HepG2 (cell line): ENCODE results near the gene SPATA31E1. TPM values are rescaled to one million over a fixed set of nuclear protein-coding genes. Genes with fewer than 3 reads are reported as not detected.

Experiments
- ATAC-seq: fragments of 200-7000 bp; cut with Tn5 transposase; 3 replicates; pipeline ENCODE4 v1.9.1; 2020; ENCODE audit warnings: mild to moderate bottlenecking, moderate library complexity
- BruUV-seq: library from RNA; stranded (reverse); fragments of 400-500 nt; replicated peaks from 2 replicates; lab custom pipeline; 2021; lab: Mats Ljungman, UMichigan
- CTCF ChIA-PET: fragments of 300-600 bp; formaldehyde crosslinking; extraction: SDS; loops from one replicate; lab custom pipeline; 2021; ENCODE audit warnings: low total read pairs, inconsistent platforms, low intra/inter-chr PET ratio; lab: Yijun Ruan, JAX
- POLR2A ChIA-PET: fragments of 350-600 bp; sonication (Branson Sonifier 250); formaldehyde crosslinking; loops from one replicate; lab custom pipeline; 2020; ENCODE audit warnings: antibody characterized with exemption, inconsistent platforms; lab: Yijun Ruan, JAX
- DNase-seq: peaks from one replicate; pipeline ENCODE4 v3.0.0-alpha.2; 2015; ENCODE audit warnings: low spot score
- FAIRE-seq: peaks from 3 replicates; lab custom pipeline; 2011; peaks lifted over from hg19 to GRCh38; lab: Jason Lieb, UNC
- H2AFZ ChIP-seq: one replicate; pipeline ENCODE4 v1.6.1; 2011; ENCODE audit warnings: low read length, inconsistent platforms
- H3K27ac ChIP-seq: fragments of 300-600 bp; 3 replicates; pipeline ENCODE4 v1.8.0; 2011; ENCODE audit warnings: mixed run types, mild to moderate bottlenecking, mixed read lengths, low read length, inconsistent platforms; ENCODE audit not compliant: insufficient read depth; ENCODE audit errors: extremely low read length
- H3K27me3 ChIP-seq, 2 experiments: fragments of 200-600 bp in 1 of 2; 2 replicates in 1 of 2; 3 replicates in 1 of 2; pipeline versions ENCODE4 v1.6.0 to v1.8.0; 2011; ENCODE audit warnings: low read length in 2 of 2, mild to moderate bottlenecking in 2 of 2, moderate library complexity in 2 of 2, inconsistent platforms in 1 of 2; ENCODE audit not compliant: insufficient read depth in 2 of 2, control insufficient read depth in 1 of 2
- H3K36me3 ChIP-seq, 2 experiments: fragments of 200-600 bp in 1 of 2; replicated peaks in 1 of 2; 2 replicates in 1 of 2; 3 replicates in 1 of 2; pipeline versions ENCODE4 v1.5.1 to v1.8.0; 2011; ENCODE audit warnings: low read length in 2 of 2, inconsistent platforms in 1 of 2; ENCODE audit not compliant: insufficient read depth in 2 of 2, control insufficient read depth in 1 of 2
- H3K4me1 ChIP-seq: 2 replicates; pipeline ENCODE4 v1.5.1; 2012; ENCODE audit warnings: low read length, inconsistent platforms; ENCODE audit not compliant: insufficient read depth
- H3K4me2 ChIP-seq: 2 replicates; pipeline ENCODE4 v1.6.0; 2011; ENCODE audit warnings: low read depth, low read length, inconsistent platforms
- H3K4me3 ChIP-seq, 3 experiments: fragments of 200-600 bp in 1 of 3; sonication (generic), shearing (Covaris generic) in 1 of 3; replicated peaks in 1 of 3; 2 replicates each; pipeline ENCODE4 v1.5.1; 2011 to 2016; ENCODE audit warnings: low read length in 3 of 3, inconsistent platforms in 2 of 3, low read depth in 2 of 3, mild to moderate bottlenecking in 2 of 3, control low read depth in 1 of 3, mixed read lengths in 1 of 3; ENCODE audit not compliant: insufficient read depth in 1 of 3
- H3K79me2 ChIP-seq: one replicate; pipeline ENCODE4 v1.6.1; 2011; ENCODE audit warnings: low read length, inconsistent platforms; ENCODE audit not compliant: insufficient read depth
- H3K9ac ChIP-seq: 2 replicates; pipeline ENCODE4 v1.6.0; 2011; ENCODE audit warnings: mild to moderate bottlenecking, low read depth, low read length, inconsistent platforms; ENCODE audit not compliant: insufficient read depth
- H3K9me3 ChIP-seq: 2 replicates; pipeline ENCODE4 v1.5.1; 2012; ENCODE audit warnings: mild to moderate bottlenecking, low read length
- H4K20me1 ChIP-seq: 2 replicates; pipeline ENCODE4 v1.6.0; 2011; ENCODE audit warnings: inconsistent platforms, mild to moderate bottlenecking, low read length, moderate library complexity; ENCODE audit not compliant: insufficient read depth
- ATF7-NPFF ChIP-seq: sonication (generic); formaldehyde crosslinking; IDR thresholded peaks from 2 replicates; pipeline ENCODE4 v1.8.1; 2023; ENCODE audit warnings: mild to moderate bottlenecking, low read depth, missing genetic modification reagents, moderate library complexity
- DNMT3B ChIP-seq: conservative IDR thresholded peaks from 2 replicates; pipeline ENCODE4 v1.6.1; 2016; ENCODE audit warnings: missing biosample characterization, control low read depth
- E2F1 ChIP-seq: sonication (generic); formaldehyde crosslinking; IDR thresholded peaks from 2 replicates; pipeline ENCODE4 v1.5.0; 2020; ENCODE audit warnings: missing genetic modification reagents
- HNF1A ChIP-seq, 2 experiments: sonication (generic) in 1 of 2; formaldehyde crosslinking in 1 of 2; IDR thresholded peaks; 2 replicates each; pipeline versions ENCODE4 v1.4.0 to v1.6.1; 2016 to 2020; ENCODE audit warnings: borderline replicate concordance in 1 of 2, low read depth in 1 of 2, mild to moderate bottlenecking in 1 of 2, missing genetic modification reagents in 1 of 2
- MTF1 ChIP-seq: sonication (generic); formaldehyde crosslinking; IDR thresholded peaks from 2 replicates; pipeline ENCODE4 v1.5.0; 2020; ENCODE audit warnings: missing genetic modification reagents
- PREB ChIP-seq: sonication (generic); formaldehyde crosslinking; IDR thresholded peaks from 2 replicates; pipeline ENCODE4 v1.4.0; 2020; ENCODE audit warnings: missing genetic modification reagents
- ZFP36L2 ChIP-seq: sonication (generic); formaldehyde crosslinking; IDR thresholded peaks from 2 replicates; pipeline ENCODE4 v1.4.0; 2020; ENCODE audit warnings: missing genetic modification reagents
- ZNF12 ChIP-seq: sonication (generic); formaldehyde crosslinking; IDR thresholded peaks from 2 replicates; pipeline ENCODE4 v1.5.0; 2020; ENCODE audit warnings: missing genetic modification reagents
- ZNF17 ChIP-seq: sonication (generic); formaldehyde crosslinking; IDR thresholded peaks from 2 replicates; pipeline ENCODE4 v1.5.0; 2020; ENCODE audit warnings: mild to moderate bottlenecking, missing genetic modification reagents
- ZNF232 ChIP-seq: sonication (generic); formaldehyde crosslinking; IDR thresholded peaks from 2 replicates; pipeline ENCODE4 v1.4.0; 2020; ENCODE audit warnings: missing genetic modification reagents, borderline replicate concordance
- ZNF441 ChIP-seq: sonication (generic); formaldehyde crosslinking; IDR thresholded peaks from 2 replicates; pipeline ENCODE4 v1.7.0; 2021; ENCODE audit warnings: missing genetic modification reagents, borderline replicate concordance
- ZNF670 ChIP-seq: sonication (generic); formaldehyde crosslinking; IDR thresholded peaks from 2 replicates; pipeline ENCODE4 v1.8.0; 2022; ENCODE audit warnings: mild to moderate bottlenecking, missing genetic modification reagents, borderline replicate concordance
- ZNF83 ChIP-seq: sonication (generic); formaldehyde crosslinking; IDR thresholded peaks from 2 replicates; pipeline ENCODE4 v1.4.0; 2020; ENCODE audit warnings: missing genetic modification reagents, mild to moderate bottlenecking, borderline replicate concordance
- WGBS: methylation state at CpG from one replicate; pipeline ENCODE4 v1.1.6; 2017; ENCODE audit warnings: low lambda C conversion rate; 5-methylcytosine and 5-hydroxymethylcytosine counted together
- in situ Hi-C: cut with HindIII; loops from 2 replicates; pipeline ENCODE4 v1.10.0; 2017; ENCODE audit warnings: low pct_unique_long_range_greater_than_20kb; ENCODE audit not compliant: extremely low pct_ligation_motif_present
- intact Hi-C: fragments of 100-400 bp; cut with micrococcal nuclease; formaldehyde crosslinking; loops from one replicate; pipeline ENCODE4 v1.10.0; 2022; ENCODE audit not compliant: unreplicated experiment
- polyA plus RNA-seq, 8 experiments: library from polyadenylated mRNA; depleted of rRNA in 3 of 8; stranded (reverse) in 7 of 8; unstranded in 1 of 8; fragments of >200 nt; fragmentation: Illumina TruSeq in 4 of 8; extraction: Trizol in 4 of 8; gene quantifications; 2 replicates each; pipeline versions ENCODE4 v1.2.1 to v1.2.3, GENCODE V29; 2011 to 2016; ENCODE audit warnings: low read depth in 4 of 8, missing spikeins in 1 of 8, mixed read lengths in 1 of 8; ENCODE audit not compliant: insufficient read depth in 1 of 8
- total RNA-seq, 5 experiments: library from RNA; depleted of rRNA; stranded (reverse); fragments of >200 nt; fragmentation: Illumina TruSeq; extraction: Trizol; gene quantifications; 2 replicates each; pipeline ENCODE4 v1.2.3, GENCODE V29; 2016; ENCODE audit warnings: low read depth in 1 of 5
- TF ChIP-seq, protein P1 (sequence below): sonication (generic); formaldehyde crosslinking; conservative IDR thresholded peaks from 2 replicates; pipeline ENCODE4 v1.8.0; 2022; ENCODE audit warnings: mild to moderate bottlenecking, moderate library complexity, missing genetic modification reagents
- TF ChIP-seq, protein P2 (sequence below): sonication (generic); formaldehyde crosslinking; IDR thresholded peaks from 2 replicates; pipeline ENCODE4 v1.4.0; 2020; ENCODE audit warnings: low read depth, mild to moderate bottlenecking, missing genetic modification reagents

SPATA31E1 gene
- total and polyA plus RNA-seq, 2 of the 13 experiments (the other 11 are each of a cell fraction or from before 2014, with no cell fraction given): not detected

GRCh38 chr9:87871425-87872078, 11.1 kb upstream of the SPATA31E1 start:
- ChIA-PET CTCF (no interaction called here), POLR2A (no interaction called here)
- Histone ChIP-seq H3K9ac (no peak overlapping the region), H2AFZ (no peak overlapping the region), H3K9me3 (no peaks in the 10 kb centered on the region), H3K79me2 (no peaks in the 10 kb centered on the region), H4K20me1 (no peaks in the 10 kb centered on the region), H3K4me3 (no peak overlapping the region), H3K36me3 (no peaks in the 10 kb centered on the region), H3K27me3 (peaks cover 0 to 1% of the 10 kb centered on the region in 2 experiments; a peak in 2 of 5 replicates), H3K4me1 (no peaks in the 10 kb centered on the region), H3K4me2 (no peak overlapping the region), H3K27ac (no peak overlapping the region)
- FAIRE-seq: no peak
- WGBS: 28% methylated on average over 7 of the region's 7 CpGs
- no peak for ATAC-seq
- in situ Hi-C loops: no loop called here
- no TSS peak for BruUV-seq
- intact Hi-C loops: no loop called here
- no peak for DNase-seq
- no peak for TF ChIP-seq ZNF17 (CRISPR knock-in tag)
- TF ChIP-seq ZNF232: no peak
- TF ChIP-seq MTF1 (CRISPR knock-in tag): no peak
- no peak for TF ChIP-seq DNMT3B (CRISPR knock-in tag)
- no peak for TF ChIP-seq ZNF670 (CRISPR knock-in tag)
- TF ChIP-seq HNF1A (IDR thresholded peaks at IDR 0.05; ENCODE audit: low read depth): no peak
- no peak for TF ChIP-seq HNF1A (CRISPR knock-in tag; IDR thresholded peaks at IDR 0.05; ENCODE audit: borderline replicate concordance)
- TF ChIP-seq, protein P1, sequence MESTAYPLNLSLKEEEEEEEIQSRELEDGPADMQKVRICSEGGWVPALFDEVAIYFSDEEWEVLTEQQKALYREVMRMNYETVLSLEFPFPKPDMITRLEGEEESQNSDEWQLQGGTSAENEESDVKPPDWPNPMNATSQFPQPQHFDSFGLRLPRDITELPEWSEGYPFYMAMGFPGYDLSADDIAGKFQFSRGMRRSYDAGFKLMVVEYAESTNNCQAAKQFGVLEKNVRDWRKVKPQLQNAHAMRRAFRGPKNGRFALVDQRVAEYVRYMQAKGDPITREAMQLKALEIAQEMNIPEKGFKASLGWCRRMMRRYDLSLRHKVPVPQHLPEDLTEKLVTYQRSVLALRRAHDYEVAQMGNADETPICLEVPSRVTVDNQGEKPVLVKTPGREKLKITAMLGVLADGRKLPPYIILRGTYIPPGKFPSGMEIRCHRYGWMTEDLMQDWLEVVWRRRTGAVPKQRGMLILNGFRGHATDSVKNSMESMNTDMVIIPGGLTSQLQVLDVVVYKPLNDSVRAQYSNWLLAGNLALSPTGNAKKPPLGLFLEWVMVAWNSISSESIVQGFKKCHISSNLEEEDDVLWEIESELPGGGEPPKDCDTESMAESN (CRISPR knock-in tag): no peak
- TF ChIP-seq, protein P2, sequence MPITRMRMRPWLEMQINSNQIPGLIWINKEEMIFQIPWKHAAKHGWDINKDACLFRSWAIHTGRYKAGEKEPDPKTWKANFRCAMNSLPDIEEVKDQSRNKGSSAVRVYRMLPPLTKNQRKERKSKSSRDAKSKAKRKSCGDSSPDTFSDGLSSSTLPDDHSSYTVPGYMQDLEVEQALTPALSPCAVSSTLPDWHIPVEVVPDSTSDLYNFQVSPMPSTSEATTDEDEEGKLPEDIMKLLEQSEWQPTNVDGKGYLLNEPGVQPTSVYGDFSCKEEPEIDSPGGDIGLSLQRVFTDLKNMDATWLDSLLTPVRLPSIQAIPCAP (CRISPR knock-in tag): no peak
- TF ChIP-seq ZNF12 (CRISPR knock-in tag): no peak
- TF ChIP-seq ZNF83 (CRISPR knock-in tag): no peak
- no peak for TF ChIP-seq E2F1
- no peak for TF ChIP-seq ZFP36L2 (CRISPR knock-in tag)
- TF ChIP-seq ATF7-NPFF (CRISPR knock-in tag): no peak
- no peak for TF ChIP-seq PREB (CRISPR knock-in tag)
- no peak for TF ChIP-seq ZNF441 (CRISPR knock-in tag)
